ENCODE data around the gene HIF1AN. TPM values are rescaled to one million over a fixed set of nuclear protein-coding genes. Genes with fewer than 3 reads are reported as not detected.
A peak's percentile ranks its signal among the peaks of the same experiment; 100 is the strongest.

The HIF1AN gene
- total RNA-seq, result 13.0 TPM

DNA sequence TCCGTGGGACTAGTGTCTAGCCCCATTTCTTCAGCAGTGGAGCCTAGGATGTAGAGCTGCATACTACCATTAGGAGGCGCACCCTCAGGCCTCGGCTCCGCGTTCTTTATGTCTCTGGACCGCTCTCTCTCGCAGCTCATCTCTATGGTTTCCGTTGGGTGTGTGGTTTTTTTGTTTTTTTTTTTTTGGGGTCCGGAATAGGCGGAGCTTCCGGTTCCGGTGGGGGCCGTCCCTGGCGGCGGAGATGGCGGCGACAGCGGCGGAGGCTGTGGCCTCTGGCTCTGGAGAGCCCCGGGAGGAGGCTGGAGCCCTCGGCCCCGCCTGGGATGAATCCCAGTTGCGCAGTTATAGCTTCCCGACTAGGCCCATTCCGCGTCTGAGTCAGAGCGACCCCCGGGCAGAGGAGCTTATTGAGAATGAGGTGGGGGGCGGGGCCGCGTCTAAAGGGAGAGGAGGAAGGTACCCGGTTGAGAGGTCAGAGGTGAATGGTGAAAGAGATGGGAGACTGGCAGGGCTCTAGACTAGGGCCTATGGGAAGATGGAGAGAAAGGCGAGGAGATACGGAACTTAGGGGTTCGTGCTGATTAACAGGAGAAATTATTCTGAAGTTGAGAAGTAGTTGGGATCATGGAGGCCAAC is at the start of gene HIF1AN:
Gene HIF1AN, plus strand, starts transcription at position 229 of the 639 bp plus-strand sequence. Its CDS starts 16 bp downstream, at position 245.
- ATAC-seq (peak; percentile 100), DNase-seq (ENCODE audit: low spot score) (peak; percentile 88)

DNA sequence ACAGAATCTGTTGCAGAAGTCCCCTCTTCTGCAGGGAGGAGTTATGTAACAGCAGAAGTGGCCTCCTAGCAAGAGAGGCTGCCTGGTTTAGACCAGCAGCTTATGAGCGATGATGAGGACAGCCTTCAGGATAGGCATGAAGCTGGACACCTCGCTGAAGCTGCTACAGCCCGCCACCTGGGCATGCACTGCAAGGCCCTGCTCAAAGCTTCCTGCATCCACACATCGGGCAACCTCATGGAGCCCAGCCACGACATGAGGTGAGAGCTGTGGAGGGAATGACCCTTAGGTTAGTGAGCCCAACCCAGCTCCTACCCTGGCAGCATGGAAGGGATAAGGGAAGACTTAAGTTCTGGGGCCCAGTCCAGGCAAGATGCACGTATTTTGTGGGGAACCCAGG is 48.2 kb upstream of the HIF1AN start:
- ATAC-seq, result no peak
- DNase-seq (ENCODE audit: low spot score), result no peak

DNA sequence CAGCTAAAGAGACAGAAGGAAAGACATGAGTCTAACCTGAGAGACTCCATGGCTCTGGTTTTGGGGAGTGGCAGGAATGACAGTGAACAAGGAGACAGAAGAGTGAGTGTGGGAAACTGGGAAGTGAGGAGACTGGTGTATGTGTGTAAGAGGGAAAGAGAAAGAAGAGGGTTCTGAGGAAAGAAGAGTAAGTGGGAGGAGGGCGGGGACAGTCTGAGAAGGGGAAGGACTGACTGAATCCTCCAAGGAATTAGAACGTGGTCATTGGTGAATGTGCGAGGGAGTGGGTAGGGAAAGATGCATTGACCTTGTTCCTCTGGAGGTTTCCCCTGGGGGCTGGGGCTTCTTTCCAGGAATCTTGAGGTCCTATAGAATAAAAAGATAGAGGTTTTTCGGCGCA is 46.3 kb upstream of the HIF1AN start:
- ATAC-seq (no peak), DNase-seq (ENCODE audit: low spot score) (no peak)

DNA sequence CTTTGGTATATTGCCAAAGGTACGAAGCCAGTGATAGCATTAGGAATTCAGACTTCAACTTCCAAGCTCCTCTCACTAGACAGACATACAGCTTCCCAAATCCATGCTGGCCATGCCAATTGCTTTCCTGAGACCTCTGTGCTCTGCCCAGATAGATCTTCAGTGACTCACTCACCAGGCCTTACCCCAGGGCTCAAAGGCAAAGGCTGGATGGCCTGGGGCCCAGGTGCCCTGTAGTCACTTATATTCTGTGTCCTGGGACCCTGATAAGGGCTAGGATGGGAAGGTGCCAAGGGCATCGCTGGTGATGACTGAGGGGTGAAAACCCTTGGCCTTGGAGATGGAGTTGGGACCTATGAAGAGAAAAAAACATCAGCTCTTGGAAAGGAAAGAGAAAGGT is 45.2 kb upstream of the HIF1AN start:
- no peak for ATAC-seq
- DNase-seq (ENCODE audit: low spot score), result no peak

DNA sequence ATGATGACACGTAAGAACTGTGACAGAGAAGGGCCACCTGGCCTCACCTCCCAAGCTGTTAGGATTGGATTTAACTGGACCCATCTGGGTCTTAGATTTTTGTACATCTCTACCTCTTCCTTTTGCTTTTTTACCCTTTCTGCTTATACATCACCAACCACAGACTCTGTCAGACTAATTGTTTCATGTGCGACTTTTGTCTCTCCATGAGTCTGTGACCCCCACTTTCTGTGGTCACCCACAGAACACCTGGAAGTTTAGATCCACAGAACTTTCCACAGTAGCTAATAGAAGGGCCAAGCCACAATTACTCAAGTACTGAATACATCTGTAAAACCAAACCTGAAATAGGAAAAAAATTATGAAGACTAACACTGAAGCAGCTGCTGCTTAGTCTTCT is 39.2 kb upstream of the HIF1AN start:
- DNase-seq (ENCODE audit: low spot score), result no peak
- ATAC-seq, result no peak

DNA sequence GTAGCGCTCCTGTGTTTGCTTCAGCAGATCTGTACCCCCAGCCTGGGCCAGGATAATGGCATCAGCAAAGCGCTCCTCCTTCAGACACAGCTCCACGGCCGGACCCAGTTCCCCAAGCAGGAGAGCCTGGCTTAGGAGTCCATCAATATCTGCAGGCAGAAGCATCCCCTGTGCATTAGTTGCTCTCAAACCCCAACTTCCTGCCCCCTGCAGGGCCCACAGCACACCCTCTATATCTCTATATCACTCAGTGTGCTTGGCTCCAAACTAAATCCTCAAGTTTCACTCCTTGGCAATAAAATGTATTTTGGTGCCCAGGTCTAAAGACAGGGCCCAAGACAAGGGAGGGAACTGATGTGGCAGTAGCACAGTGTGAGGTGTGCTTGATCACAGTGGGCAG is 37.7 kb upstream of the HIF1AN start:
- ATAC-seq, result no peak
- DNase-seq (ENCODE audit: low spot score), result no peak

DNA sequence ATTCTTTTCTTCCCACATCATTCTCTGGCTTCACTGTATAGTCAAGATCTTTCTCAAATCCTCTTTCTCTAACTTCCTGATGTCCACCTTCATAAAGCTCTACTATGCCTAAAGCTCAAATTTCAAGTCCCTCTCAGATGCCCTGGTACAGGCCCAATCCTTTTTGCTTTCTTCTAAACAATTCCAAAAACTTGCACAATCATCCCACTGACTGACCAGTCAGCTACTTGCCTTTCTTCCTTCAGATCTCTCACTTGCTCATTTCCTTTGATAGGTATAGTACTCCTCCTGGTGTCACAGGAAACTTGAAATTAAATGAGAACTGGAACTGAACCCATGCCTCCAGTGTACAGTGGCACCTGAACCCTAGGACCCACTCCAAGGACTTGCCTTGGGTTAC is 34.3 kb upstream of the HIF1AN start:
- ATAC-seq, result no peak
- no peak for DNase-seq (ENCODE audit: low spot score)

DNA sequence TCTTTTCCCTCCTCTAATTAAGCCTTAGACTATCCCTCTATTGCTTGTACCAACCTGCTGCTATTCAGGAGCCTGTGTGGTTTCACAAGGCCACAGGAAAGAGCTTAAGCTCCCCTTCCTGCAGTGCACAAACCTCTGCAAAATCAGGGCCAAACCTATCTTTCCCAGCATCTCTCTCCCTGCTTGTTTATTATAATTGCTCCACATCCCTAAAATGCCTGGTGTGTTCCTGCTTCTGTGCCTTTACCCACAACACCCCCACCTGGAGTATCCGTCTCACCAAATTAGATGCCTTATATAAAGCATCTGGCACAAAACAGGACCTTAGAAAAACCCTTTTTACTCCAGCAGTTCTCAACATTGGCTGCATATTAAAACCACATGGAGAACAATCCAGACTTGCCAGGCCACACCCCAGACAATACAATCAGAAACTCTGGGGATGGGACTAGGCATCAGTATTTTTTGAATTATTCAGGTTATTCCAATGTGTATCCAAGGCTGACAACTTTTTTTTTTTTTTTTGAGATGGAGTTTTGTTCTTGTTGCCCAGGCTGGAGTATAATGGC is 32.7 kb upstream of the HIF1AN start:
- ATAC-seq, result no peak
- no peak for DNase-seq (ENCODE audit: low spot score)

DNA sequence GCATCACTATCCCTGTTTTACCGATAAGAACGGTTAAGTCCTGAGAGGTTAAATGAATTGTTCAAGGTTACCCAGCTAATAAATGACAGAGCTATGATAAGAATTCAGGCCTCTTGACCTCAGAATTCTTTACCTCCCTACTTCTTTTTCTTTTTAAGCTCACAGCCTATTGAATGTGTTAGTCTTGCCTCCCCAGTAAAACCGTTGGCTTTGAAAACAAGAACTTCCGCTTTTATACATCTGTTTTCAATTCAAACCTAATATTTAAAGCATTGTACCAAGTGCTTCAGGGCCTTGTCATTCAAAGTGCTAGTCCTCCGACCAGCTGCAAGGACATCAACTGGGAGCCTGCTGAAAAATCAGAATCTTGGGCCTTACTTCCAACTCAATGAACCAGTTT is 31.6 kb upstream of the HIF1AN start:
- no peak for ATAC-seq

DNA sequence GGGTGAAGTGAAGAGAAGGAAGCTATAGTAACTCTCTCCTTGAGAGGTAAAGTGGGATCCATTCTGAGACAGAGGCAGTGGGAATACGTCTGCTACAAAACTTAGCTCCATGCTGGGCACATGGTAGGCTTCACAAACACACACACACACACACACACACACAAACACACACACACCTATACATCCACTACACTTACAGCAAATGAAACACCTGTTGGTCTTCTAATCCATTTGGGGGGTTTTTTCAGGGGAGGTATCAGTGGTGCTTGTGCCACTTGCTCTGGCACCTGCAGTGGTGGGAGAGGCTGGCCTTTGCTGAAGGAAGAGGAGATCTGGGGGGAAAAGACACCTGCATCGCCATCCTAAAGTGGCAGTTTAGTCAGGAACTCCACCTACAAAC is 30.6 kb upstream of the HIF1AN start:
- no peak for ATAC-seq
- no peak for DNase-seq (ENCODE audit: low spot score)

More for the DNA sequence above, 31.6 kb upstream of the HIF1AN start:
- DNase-seq (ENCODE audit: low spot score), result no peak

DNA sequence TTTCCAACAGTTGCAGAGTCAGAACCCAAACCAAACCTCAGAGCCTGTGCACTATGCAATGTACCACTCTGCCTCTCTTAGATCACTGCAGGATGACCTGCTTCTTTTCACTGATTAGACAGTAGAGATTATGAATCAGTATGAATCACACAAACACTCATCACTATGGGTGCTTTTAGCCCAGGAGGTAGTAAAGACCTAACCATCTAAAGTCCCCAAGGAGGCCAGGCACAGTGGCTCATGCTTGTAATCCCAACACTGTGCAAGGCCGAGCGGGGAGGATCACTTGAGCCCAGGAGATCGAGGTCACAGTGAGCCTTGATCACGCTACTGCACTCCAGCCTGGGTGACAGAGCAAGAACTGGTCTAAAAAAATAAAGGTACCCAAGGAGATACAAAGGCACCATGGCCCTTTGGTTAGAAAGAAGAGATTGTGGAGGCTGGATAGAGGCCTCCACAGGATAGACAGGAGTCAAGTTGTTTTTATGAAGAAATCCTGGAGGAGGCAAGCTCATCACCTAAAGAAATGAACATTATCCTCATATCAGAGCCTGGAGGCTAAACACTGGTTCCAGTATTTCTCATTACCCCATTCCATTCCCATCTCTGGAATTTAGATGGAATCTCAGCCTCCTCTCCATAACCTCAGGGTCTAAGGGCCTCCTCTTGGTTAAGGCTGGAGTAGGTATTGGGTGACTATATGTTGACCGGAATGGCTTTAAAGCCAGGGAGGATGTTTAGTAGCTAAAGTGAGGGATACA is 29.0 kb upstream of the HIF1AN start:
- no peak for ATAC-seq
- DNase-seq (ENCODE audit: low spot score), result no peak

DNA sequence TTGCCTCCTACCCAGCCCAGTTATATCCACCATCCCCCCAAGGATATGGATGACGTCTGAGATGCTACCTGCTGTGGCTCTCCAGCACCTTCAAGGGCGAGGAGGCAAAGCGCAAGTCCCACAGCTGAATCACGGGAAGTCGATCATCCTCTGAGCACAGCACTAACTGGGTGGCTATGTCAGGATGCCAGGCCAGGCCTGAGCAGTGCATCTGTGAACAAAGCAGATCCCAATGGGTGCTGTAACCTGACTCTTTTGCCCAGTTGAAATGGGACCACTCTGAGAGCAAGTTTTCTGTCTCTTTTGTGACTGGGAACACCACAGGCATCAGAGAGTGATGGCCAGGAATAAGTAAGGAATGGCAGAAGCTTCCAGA is 28.4 kb upstream of the HIF1AN start:
- no peak for DNase-seq (ENCODE audit: low spot score)
- no peak for ATAC-seq

DNA sequence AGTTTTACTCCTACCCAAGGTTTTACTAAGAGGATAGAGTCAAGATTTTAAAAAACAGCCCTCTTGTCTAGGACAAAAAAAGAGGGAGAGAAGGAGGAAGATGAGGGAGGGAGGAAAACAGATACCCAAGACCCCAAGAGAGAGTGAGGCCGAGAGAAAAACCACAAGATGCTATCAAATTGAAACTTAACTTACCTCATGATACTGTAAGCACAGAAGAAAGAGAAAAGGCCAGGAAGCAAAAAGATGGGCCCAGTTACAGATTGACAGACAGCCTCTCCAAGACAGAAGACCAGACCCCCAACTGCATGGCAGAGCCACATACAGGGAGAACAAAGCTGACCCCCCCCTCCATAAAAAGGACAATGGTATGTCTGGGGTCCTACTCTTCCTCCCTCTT is 27.5 kb upstream of the HIF1AN start:
- ATAC-seq, result no peak
- no peak for DNase-seq (ENCODE audit: low spot score)

DNA sequence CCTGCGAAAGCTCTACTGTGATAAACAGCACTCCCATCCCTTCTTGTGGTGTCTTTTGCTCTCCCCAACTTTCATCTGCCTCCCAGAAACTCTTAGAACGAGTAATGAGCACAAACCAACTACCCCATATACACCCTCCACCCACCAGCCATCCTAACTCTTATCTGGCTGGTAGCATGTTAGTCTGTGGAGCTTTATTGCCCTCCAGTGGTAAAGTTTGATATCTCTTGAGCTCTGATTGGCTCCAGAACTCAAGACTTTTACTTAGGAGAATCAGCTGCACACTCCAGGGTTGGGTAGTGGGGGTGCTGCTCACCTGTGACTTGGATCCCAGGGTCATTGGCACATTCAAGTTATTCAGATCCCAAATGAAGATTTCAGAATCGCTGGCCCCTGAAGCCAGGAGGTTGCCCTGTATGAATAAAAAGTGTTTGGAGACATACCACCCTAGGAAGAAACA is 27.0 kb upstream of the HIF1AN start:
- ATAC-seq, result peak; percentile 85

DNA sequence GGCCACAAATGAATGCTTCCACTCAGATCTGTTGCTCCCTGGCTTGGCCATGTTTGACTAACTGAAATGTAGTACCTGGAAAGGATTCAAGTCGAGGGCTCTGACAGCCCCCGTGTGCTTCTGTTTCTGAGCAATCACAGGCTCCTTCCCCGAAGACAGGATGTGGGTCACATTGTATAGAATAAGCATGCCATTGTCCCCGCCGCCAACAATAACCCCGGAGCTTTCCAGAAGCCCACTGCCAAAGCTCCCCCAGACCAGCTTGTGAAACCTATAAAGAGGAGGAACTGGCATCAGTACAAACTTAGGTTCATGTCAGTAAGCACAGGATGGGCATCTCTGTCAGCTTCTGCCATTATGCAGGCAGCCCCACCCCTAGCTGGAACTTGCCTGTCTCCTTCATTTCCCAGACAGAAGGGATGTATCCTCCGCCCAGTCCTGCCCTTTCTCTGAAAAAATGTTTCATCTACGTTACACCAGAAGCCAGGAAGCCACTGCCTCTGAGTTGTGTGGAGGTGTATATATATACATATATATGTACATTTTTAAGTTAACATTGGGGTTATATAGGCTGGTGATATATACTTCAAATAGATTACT is 26.4 kb upstream of the HIF1AN start:
- DNase-seq (ENCODE audit: low spot score), result no peak
- ATAC-seq, result no peak

More for the DNA sequence above, 27.0 kb upstream of the HIF1AN start:
- no peak for DNase-seq (ENCODE audit: low spot score)

DNA sequence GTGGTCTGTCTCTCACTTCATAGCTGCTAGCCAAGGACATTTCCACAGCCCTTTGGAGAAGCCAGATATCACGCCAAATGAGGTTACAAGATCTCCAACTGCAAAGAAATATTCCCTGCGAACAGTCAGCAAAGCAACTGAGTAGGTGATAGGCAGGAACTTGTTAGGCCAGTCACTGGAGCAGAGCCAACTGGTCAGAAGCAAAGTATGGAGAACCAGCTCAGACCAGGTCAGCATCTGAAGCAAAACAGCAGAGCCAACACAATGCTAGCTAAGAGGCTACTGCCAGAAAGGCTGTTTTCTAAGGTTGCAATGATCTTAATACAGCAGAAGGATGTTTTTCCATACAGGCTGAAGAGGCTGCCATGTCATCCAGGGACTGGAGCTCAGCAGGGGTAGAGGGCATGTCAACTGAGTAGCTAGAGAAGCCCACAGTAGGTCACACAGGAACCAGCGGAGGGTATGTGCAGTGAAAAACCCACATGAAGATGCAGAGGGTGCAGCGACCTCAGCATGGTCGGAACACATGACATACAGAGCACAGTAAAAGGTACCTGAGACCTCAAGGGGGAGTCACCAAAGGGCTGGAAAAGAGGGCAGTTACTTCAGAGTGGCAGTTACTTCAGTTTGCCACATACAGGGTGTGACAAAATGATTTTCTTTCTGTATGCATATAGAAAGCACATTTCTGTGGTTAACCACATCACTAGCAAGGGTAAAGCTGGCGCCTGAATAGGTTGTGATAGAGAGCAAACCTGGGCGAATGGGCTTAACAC is 25.0 kb upstream of the HIF1AN start:
- DNase-seq (ENCODE audit: low spot score) (no peak), ATAC-seq (no peak)

DNA sequence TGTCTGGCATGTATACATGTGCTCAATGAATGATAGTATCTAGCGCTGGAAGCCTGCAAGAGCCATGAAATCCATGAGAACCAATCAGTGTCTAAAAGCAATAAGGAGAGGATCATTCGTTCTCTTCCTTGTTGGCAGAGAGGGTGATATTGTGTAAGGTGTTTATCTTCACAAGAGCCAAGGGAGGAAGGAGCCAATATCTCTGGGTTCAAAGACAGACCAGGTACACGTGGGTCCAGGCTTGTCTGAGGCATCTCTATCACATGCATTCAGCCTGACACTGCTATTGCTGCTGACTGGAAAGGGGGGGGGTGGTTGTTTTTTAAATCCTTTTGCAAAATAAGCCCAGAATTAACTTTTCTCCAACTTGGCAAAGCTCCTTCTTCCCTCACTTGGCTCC is 20.1 kb upstream of the HIF1AN start:
- peak; percentile 52 for DNase-seq (ENCODE audit: low spot score)
- peak; percentile 5 for ATAC-seq

DNA sequence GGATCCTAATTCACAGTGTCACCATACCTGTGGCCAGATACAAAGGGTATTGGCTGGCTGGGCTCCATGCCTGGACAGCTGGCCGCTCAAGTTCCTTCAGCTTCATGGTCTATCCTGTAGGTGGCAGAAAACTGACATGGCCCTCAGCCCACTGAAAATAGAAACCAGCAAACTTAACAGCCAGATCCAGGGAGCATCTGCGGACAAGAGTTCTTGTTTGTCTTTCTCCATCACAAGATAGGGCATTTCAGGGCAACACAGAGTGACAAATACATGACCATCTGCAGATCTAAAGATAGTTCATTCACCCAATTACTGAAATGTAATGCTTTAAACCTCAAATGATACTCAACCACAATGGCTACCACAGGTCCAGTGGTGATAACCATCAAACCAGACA is 18.9 kb upstream of the HIF1AN start:
- peak; percentile 80 for DNase-seq (ENCODE audit: low spot score)
- peak; percentile 75 for ATAC-seq

DNA sequence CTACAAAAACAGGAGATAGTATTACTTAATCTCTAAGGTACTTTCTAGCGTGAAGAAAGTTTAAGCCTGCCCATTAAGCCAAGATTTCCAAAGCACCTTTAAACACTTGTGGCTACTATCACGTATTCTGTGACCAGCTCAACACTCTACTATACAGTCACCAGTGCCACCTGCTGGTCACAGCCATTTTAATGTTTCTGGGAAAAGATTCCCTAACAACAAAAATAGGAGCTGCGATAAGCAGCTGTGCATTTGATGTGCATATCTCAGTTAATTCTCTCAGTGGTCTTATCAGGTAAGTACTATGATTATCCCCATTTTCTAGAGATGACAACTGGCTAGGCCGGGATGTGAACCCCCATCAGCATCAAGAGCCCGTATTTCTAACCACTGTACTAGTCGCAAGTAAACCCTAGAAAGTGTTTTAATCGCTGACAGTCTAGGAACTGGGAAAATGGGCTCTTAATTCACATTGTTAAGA is 16.9 kb upstream of the HIF1AN start:
- peak; percentile 64 for DNase-seq (ENCODE audit: low spot score)
- ATAC-seq, result peak; percentile 74

DNA sequence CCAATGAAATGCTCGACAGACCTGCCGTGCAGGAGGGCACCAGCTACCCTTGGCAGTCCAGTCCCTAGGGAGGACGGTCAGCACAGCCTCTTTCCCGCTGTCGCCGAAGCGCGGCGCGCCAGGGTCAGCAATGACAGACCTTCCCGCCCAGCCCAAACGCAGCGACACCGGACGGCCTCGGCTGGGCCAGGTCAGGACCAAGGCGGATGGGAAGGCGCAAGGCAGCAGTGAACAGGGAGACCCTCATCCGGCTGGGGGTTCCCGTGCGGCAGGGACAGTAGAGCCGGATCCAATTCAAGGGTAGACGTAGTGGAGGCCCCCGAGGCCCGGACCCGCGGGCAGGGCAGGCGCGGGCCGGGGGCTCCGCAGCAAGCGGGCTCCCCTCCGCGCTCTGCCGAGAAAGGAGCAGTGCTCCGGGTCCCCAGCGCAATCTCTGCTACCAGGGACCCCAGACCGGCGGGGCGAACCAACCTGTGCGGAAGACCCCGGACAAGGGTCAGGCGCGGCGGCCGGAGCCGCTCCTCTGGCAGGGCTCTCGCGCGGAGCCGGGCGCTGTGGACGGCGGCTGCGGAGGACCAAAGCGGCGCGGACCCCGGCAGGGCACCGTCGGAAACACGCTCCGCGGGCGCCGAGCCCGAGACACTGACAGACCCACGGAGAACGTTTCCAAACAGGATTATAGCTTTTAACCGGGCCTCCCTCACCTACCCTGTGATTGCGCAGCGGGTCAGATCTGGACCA is 16.3 kb upstream of the HIF1AN start, which contains the start of gene SEC31B:
Gene SEC31B, minus strand, starts transcription at position 551 of the 741 bp plus-strand sequence. CDS start 2,909 bp downstream, outside the sequence.
- ATAC-seq, result peak; percentile 85

More for the DNA sequence above, 16.3 kb upstream of the HIF1AN start, which contains the start of gene SEC31B:
- DNase-seq (ENCODE audit: low spot score), result peak; percentile 72
